Endothelial cell (in vitro differentiated cells): Measurements from ENCODE around the gene RAB1B. TPM values are rescaled to one million over a fixed set of nuclear protein-coding genes. Genes with fewer than 3 reads are reported as not detected.

ENCODE experiments used
- DNase-seq: peaks from one replicate; pipeline ENCODE4 v3.0.0; 2021; ENCODE audit warnings: low spot score
- H3K27ac Mint-ChIP-seq: one replicate; pipeline ENCODE4 v1.8.0; 2021; ENCODE audit warnings: mixed read lengths, inconsistent platforms; ENCODE audit not compliant: unreplicated experiment
- H3K27me3 Mint-ChIP-seq: one replicate; pipeline ENCODE4 v1.8.0; 2021; ENCODE audit warnings: mild to moderate bottlenecking, moderate library complexity, mixed read lengths, inconsistent platforms; ENCODE audit not compliant: unreplicated experiment
- H3K36me3 Mint-ChIP-seq: one replicate; pipeline ENCODE4 v1.8.0; 2021; ENCODE audit warnings: mild to moderate bottlenecking, low read depth, mixed read lengths, inconsistent platforms; ENCODE audit not compliant: unreplicated experiment
- H3K4me1 Mint-ChIP-seq: one replicate; pipeline ENCODE4 v1.8.0; 2021; ENCODE audit warnings: mild to moderate bottlenecking, mixed read lengths, inconsistent platforms; ENCODE audit not compliant: unreplicated experiment
- H3K4me3 Mint-ChIP-seq: one replicate; pipeline ENCODE4 v1.8.0; 2021; ENCODE audit warnings: mild to moderate bottlenecking, mixed read lengths, inconsistent platforms; ENCODE audit not compliant: unreplicated experiment
- H3K9me3 Mint-ChIP-seq: one replicate; pipeline ENCODE4 v1.8.0; 2021; ENCODE audit warnings: mixed read lengths, inconsistent platforms; ENCODE audit not compliant: unreplicated experiment
- CTCF ChIP-seq: fragments of 200-600 bp; sonication (generic); IDR thresholded peaks from one replicate; pipeline ENCODE4 v1.5.0; 2021; ENCODE audit warnings: antibody characterized with exemption; ENCODE audit not compliant: unreplicated experiment
- total RNA-seq: library from RNA; stranded (reverse); fragmentation: NEBNext Ultra II Directional; extraction: Animal tissue kit (Norgen Biotek cat#: 25700); gene quantifications from one replicate; pipeline ENCODE4 v1.2.1, GENCODE V29; 2021; ENCODE audit not compliant: unreplicated experiment

Gene RAB1B
- total RNA-seq, 1 donor from 2014 or later: 189 TPM

GRCh38 chr11:66288671-66289547 lies 20.5 kb downstream of the RAB1B start, which contains the start of gene YIF1A:
Gene YIF1A, minus strand, starts transcription at chr11:66289143. Its CDS starts 158 bp downstream, at chr11:66288985.
- Mint-ChIP-seq H3K4me3 (peak within 1 kb of the TSS; percentile 96), H3K4me1 (peaks cover 18% of the 10 kb centered on the region), H3K36me3 (peaks cover 4% of the 10 kb centered on the region), H3K9me3 (no peaks in the 10 kb centered on the region), H3K27me3 (peaks cover 24% of the 10 kb centered on the region), H3K27ac (peak within 1 kb of the TSS; percentile 92)
- DNase-seq: peak; percentile 97
- no peak for TF ChIP-seq CTCF

- peaks cover 24% of the 10 kb centered on the region for H3K27me3 Mint-ChIP-seq
- H3K4me3 Mint-ChIP-seq: peak overlapping the region; percentile 94
- H3K27ac Mint-ChIP-seq: peak overlapping the region; percentile 72
- no peak for TF ChIP-seq CTCF
- no peaks in the 10 kb centered on the region for H3K9me3 Mint-ChIP-seq
- peaks cover 18% of the 10 kb centered on the region for H3K4me1 Mint-ChIP-seq
- H3K36me3 Mint-ChIP-seq: peaks cover 4% of the 10 kb centered on the region
- peak; percentile 83 for DNase-seq
Observed at GRCh38 chr11:66289548-66290329, 21.3 kb downstream of the RAB1B start.

- Mint-ChIP-seq H3K27ac (peak overlapping the region; percentile 36), H3K36me3 (peaks cover 4% of the 10 kb centered on the region), H3K4me1 (peaks cover 18% of the 10 kb centered on the region), H3K27me3 (peaks cover 24% of the 10 kb centered on the region), H3K4me3 (peak overlapping the region; percentile 94), H3K9me3 (no peaks in the 10 kb centered on the region)
- no peak for TF ChIP-seq CTCF
- no peak for DNase-seq
Observed at GRCh38 chr11:66290330-66290621, 21.8 kb downstream of the RAB1B start.

- Mint-ChIP-seq H3K27ac (no peak overlapping the region), H3K36me3 (peaks cover 4% of the 10 kb centered on the region), H3K27me3 (peaks cover 28% of the 10 kb centered on the region), H3K4me3 (peak overlapping the region; percentile 94), H3K4me1 (peaks cover 18% of the 10 kb centered on the region), H3K9me3 (no peaks in the 10 kb centered on the region)
- DNase-seq: no peak
- TF ChIP-seq CTCF: no peak
Observed at GRCh38 chr11:66291303-66291705, 22.9 kb downstream of the RAB1B start.
